Upper lobe of left lung (tissue), 4 donors: ENCODE data around the gene DHX9.

Source experiments
- CTCF ChIP-seq, 6 experiments: fragments of 450-650 bp in 4 of 6; fragments of 200-600 bp in 2 of 6; sonication (generic) in 2 of 6; IDR thresholded peaks; one replicate each; pipeline ENCODE4 v1.5.1; 2016 to 2019; ENCODE audit warnings: antibody characterized with exemption in 6 of 6
- EP300 ChIP-seq, 4 donors: sonication (generic); formaldehyde crosslinking; IDR thresholded peaks; one replicate each; pipeline ENCODE4 v1.5.1; 2017; ENCODE audit warnings: antibody characterized with exemption in 4 of 4, control low read depth in 2 of 4
- POLR2A ChIP-seq, 4 donors: fragments of 450-650 bp; IDR thresholded peaks; one replicate each; pipeline ENCODE4 v1.5.1; 2016 to 2017; ENCODE audit warnings: antibody characterized with exemption in 4 of 4, mild to moderate bottlenecking in 2 of 4

GRCh38 chr1:182806015-182806678 is 33.0 kb upstream of the DHX9 start:
- TF ChIP-seq EP300 (IDR thresholded peaks at IDR 0.05) (no peak), CTCF (IDR thresholded peaks at IDR 0.05) (no peak), POLR2A (IDR thresholded peaks at IDR 0.05) (no peak)
